H1 (cell line): ENCODE measurements around the gene DCUN1D3. TPM values are rescaled to one million over a fixed set of nuclear protein-coding genes. Genes with fewer than 3 reads are reported as not detected.

Source experiments
- ATF2 ChIP-seq: IDR thresholded peaks from 2 replicates; pipeline ENCODE4 v1.6.1; 2012; ENCODE audit warnings: low read length, inconsistent platforms
- ATF3 ChIP-seq: IDR thresholded peaks from 2 replicates; pipeline ENCODE4 v1.6.1; 2011; ENCODE audit warnings: low read depth, mild to moderate bottlenecking, low read length; ENCODE audit not compliant: insufficient read depth
- BRCA1 ChIP-seq: IDR thresholded peaks from 2 replicates; pipeline ENCODE4 v1.6.1; 2012; ENCODE audit warnings: low read depth, low read length, improper control_type of control experiment
- CHD2 ChIP-seq: IDR thresholded peaks from 2 replicates; pipeline ENCODE4 v1.6.1; 2012; ENCODE audit warnings: low read length, improper control_type of control experiment
- CTCF ChIP-seq, 3 experiments: IDR thresholded peaks; 1 replicate in 2 of 3; 2 replicates in 1 of 3; pipeline versions ENCODE4 v1.5.1 to v1.6.1; 2011; ENCODE audit warnings: low read length in 3 of 3, mild to moderate bottlenecking in 3 of 3, inconsistent platforms in 2 of 3, low read depth in 1 of 3, moderate library complexity in 1 of 3; ENCODE audit not compliant: insufficient read depth in 1 of 3; ENCODE audit errors: control extremely low read depth in 1 of 3
- HDAC6 ChIP-seq: IDR thresholded peaks from one replicate; pipeline ENCODE4 v1.7.1; 2012; ENCODE audit warnings: low read depth, mild to moderate bottlenecking, inconsistent platforms, low read length, moderate library complexity
- USF2 ChIP-seq: IDR thresholded peaks from 2 replicates; pipeline ENCODE4 v1.6.1; 2011; ENCODE audit warnings: low read length, improper control_type of control experiment
- polyA plus RNA-seq, 7 experiments: library from polyadenylated mRNA; depleted of rRNA in 3 of 7; stranded (reverse) in 5 of 7; unstranded in 2 of 7; fragments of >200 nt in 5 of 7; fragments of 200-250 nt in 2 of 7; gene quantifications; 1 replicate in 5 of 7; 2 replicates in 1 of 7; 4 replicates in 1 of 7; pipeline versions ENCODE4 v1.2.1 to v1.2.3, GENCODE V29; 2011 to 2013; ENCODE audit warnings: missing spikeins in 2 of 7, mixed read lengths in 2 of 7
- total RNA-seq: library from RNA; stranded (reverse); fragmentation: NEBNext Ultra II Directional; extraction: Animal tissue kit (Norgen Biotek cat#: 25700); gene quantifications from 2 replicates; pipeline ENCODE4 v1.2.1, GENCODE V29; 2021

Gene DCUN1D3
- total and polyA plus RNA-seq, 2 of the 8 experiments (the other 6 are each of a cell fraction or from before 2014, with no cell fraction given): 3.5 to 18.2 TPM

- TF ChIP-seq USF2: no peak
- no peak for TF ChIP-seq ATF3
- no peak for TF ChIP-seq CHD2
- no peak for TF ChIP-seq ATF2
- no peak for TF ChIP-seq BRCA1
- TF ChIP-seq CTCF (IDR thresholded peaks at IDR 0.05; ENCODE audit: control extremely low read depth in 1 of 3, insufficient read depth in 1 of 3, low read depth in 1 of 3, low read length in 3 of 3): no peak
- TF ChIP-seq HDAC6: no peak
Observed at GRCh38 chr16:20862162-20862960, 37.8 kb downstream of the DCUN1D3 start (continued).
